Left ventricle myocardium inferior (tissue), 1 donor: ENCODE measurements around the gene ZNF280B. TPM values are rescaled to one million over a fixed set of nuclear protein-coding genes. Genes with fewer than 3 reads are reported as not detected.

Experiments
- DNase-seq: peaks from one replicate; pipeline ENCODE4 v3.0.0-alpha.2; 2020
- H3K27ac ChIP-seq: fragments of 200-600 bp; replicated peaks from 2 replicates; pipeline ENCODE4 v1.8.0; 2021
- H3K27me3 ChIP-seq: fragments of 200-600 bp; 2 replicates; pipeline ENCODE4 v1.8.0; 2021; ENCODE audit warnings: low read depth
- H3K36me3 ChIP-seq: fragments of 200-600 bp; 2 replicates; pipeline ENCODE4 v1.8.0; 2021
- H3K4me1 ChIP-seq: fragments of 200-600 bp; 2 replicates; pipeline ENCODE4 v1.8.0; 2021
- H3K4me3 ChIP-seq: fragments of 200-600 bp; 2 replicates; pipeline ENCODE4 v1.8.0; 2021; ENCODE audit warnings: mild to moderate bottlenecking, moderate library complexity
- H3K9me3 ChIP-seq: fragments of 200-600 bp; replicated peaks from 2 replicates; pipeline ENCODE4 v1.8.0; 2021
- intact Hi-C: fragments of 100-400 bp; cut with micrococcal nuclease; formaldehyde crosslinking; loops from one replicate; pipeline ENCODE4 v1.11.0; 2022
- total RNA-seq: library from RNA; stranded (reverse); fragmentation: NEBNext Ultra II Directional; extraction: Animal tissue kit (Norgen Biotek cat#: 25700); gene quantifications from one replicate; pipeline ENCODE4 v1.2.1, GENCODE V29; 2021
- TF ChIP-seq, protein P1 (sequence below): fragments of 200-600 bp; IDR thresholded peaks from 2 replicates; pipeline ENCODE4 v1.8.0; 2021; ENCODE audit warnings: antibody characterized with exemption, mild to moderate bottlenecking, borderline replicate concordance
- donor health status: DM: no; HTN: yes; CAD: no; lungs with severe emphysema.

Gene ZNF280B
- total RNA-seq, 1 donor from 2014 or later = 0.96 TPM

DNA sequence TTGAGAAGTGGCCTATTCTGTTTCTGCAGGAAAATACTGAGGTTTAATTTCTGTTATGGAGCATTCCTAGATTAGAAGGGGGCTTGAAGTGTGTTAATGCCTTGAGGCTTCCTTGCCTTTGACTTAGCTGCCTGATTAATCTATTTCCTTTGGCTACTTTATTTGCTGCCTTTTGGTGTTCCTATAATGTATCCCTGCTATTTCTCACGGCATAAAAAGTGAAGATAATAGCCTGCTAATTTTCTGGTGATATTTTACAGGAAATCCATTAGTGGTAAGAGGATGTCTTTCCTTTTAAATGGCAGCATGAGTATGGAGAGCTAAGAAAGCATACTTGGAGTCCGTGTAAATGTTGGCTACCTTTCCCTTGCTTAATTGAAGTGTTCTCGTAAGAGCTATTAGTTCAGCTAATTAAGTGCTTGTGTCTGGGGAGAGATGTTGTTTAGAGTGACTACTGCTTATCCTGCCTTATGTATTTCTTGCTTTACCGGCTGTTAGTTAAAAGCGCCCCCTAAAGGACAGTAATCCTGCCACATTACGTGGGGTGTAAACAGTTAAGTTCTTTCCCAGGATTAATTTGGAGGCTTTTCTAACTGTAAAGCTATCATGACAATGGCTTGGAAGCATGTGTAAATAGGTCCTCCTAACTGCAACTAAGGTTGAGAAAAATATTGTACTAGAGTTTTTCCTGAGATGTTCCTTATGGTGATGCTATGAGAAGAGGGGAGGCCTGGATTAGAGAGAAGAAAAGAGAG lies 45.6 kb downstream of the ZNF280B start:
- no peak overlapping the region for H3K27ac ChIP-seq
- H3K4me1 ChIP-seq = no peaks in the 10 kb centered on the region
- intact Hi-C loops = no loop called here
- no peak overlapping the region for H3K4me3 ChIP-seq
- no peaks in the 10 kb centered on the region for H3K36me3 ChIP-seq
- peaks cover 32% of the 10 kb centered on the region for H3K9me3 ChIP-seq
- peaks cover 79% of the 10 kb centered on the region for H3K27me3 ChIP-seq
- TF ChIP-seq, protein P1, sequence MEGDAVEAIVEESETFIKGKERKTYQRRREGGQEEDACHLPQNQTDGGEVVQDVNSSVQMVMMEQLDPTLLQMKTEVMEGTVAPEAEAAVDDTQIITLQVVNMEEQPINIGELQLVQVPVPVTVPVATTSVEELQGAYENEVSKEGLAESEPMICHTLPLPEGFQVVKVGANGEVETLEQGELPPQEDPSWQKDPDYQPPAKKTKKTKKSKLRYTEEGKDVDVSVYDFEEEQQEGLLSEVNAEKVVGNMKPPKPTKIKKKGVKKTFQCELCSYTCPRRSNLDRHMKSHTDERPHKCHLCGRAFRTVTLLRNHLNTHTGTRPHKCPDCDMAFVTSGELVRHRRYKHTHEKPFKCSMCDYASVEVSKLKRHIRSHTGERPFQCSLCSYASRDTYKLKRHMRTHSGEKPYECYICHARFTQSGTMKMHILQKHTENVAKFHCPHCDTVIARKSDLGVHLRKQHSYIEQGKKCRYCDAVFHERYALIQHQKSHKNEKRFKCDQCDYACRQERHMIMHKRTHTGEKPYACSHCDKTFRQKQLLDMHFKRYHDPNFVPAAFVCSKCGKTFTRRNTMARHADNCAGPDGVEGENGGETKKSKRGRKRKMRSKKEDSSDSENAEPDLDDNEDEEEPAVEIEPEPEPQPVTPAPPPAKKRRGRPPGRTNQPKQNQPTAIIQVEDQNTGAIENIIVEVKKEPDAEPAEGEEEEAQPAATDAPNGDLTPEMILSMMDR = no peak
- DNase-seq = no peak

DNA sequence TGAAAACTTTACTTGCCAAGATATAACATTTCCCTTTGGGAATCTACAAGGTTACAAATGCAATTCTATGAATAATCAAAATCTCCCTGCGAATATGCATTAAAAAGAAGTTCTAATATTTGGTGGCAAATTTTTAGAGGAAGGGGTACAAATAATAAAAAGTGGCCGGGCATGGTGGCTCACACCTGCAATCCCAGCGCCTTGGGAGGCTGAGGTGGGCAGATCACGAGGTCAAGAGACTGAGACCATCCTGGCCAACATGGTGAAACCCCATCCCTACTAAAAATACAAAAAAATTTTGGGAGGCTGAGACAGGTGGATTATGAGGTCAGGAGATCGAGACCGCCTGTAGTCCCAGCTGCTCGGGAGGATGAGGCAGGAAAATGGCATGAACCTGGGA lies 47.0 kb downstream of the ZNF280B start:
- intact Hi-C loops = no loop called here
- Histone ChIP-seq H3K36me3 (no peaks in the 10 kb centered on the region), H3K4me1 (no peaks in the 10 kb centered on the region), H3K27me3 (peaks cover 72% of the 10 kb centered on the region), H3K27ac (no peak overlapping the region), H3K4me3 (no peak overlapping the region), H3K9me3 (peaks cover 39% of the 10 kb centered on the region)
- TF ChIP-seq, protein P1 = no peak
- no peak for DNase-seq

DNA sequence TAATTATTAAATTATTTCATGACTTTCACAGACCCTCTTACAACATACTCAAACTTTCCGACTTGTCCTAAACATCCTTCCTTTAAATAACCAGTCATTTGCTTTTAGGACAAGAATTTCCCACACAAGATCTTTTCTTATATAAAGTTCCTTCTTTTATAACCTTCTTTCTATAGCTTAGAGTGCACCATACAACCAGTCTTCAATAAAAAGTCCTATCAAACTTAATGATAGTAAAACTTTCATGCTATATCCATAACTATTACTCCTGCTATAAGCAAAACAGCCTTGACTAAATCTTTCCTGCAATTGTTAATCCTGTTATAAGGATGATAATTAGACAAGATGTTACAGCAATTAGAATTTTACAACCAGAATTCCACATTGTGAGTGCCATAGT lies 47.4 kb downstream of the ZNF280B start:
- DNase-seq = no peak
- Histone ChIP-seq H3K4me3 (no peak overlapping the region), H3K36me3 (no peaks in the 10 kb centered on the region), H3K27ac (no peak overlapping the region), H3K27me3 (peaks cover 72% of the 10 kb centered on the region), H3K4me1 (no peaks in the 10 kb centered on the region), H3K9me3 (peaks cover 41% of the 10 kb centered on the region)
- TF ChIP-seq, protein P1 = no peak
- intact Hi-C loops = no loop called here

DNA sequence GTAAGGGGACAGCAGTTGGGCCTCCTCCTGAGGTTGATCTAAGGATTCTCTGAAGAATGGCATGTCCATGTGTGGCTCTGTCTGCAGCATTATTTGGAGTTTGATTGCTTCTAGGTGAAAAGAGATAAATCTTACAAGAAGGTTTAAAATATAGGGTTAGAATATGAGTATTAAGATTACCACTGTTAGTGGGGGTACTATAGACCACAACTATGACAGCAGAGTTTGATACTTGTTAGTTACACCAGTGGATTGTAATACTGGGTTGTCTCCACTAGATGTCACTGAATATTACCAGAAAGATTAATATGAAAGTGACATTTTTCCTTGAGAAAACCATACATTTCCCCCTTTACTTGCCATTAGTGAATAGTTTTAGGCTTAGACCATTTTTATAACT lies 47.9 kb downstream of the ZNF280B start:
- Histone ChIP-seq H3K4me3 (no peak overlapping the region), H3K27ac (no peak overlapping the region), H3K4me1 (no peaks in the 10 kb centered on the region), H3K27me3 (peaks cover 72% of the 10 kb centered on the region), H3K9me3 (peaks cover 41% of the 10 kb centered on the region), H3K36me3 (no peaks in the 10 kb centered on the region)
- DNase-seq = no peak
- intact Hi-C loops = no loop called here
- TF ChIP-seq, protein P1 = peak; percentile 33

DNA sequence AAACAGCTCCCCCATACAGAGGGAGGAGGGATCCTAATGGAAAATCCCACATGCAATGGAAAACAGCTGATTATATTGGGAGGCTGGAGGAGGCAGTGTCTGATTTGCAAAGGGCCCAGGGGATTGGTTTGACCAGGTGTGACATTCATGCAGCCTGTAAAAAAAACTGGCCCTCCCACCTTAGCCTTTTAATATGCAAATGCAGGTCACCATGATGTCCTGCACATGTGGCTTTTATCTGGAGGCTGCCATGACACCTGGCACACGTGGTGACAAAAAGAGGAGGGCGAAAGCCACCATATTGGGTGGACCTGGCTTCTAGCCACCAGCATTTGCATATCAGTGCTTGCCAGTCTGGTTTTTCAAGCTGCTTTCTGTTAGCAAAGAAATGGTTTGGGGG lies 48.5 kb downstream of the ZNF280B start:
- Histone ChIP-seq H3K4me3 (no peak overlapping the region), H3K9me3 (peaks cover 41% of the 10 kb centered on the region), H3K4me1 (no peaks in the 10 kb centered on the region), H3K36me3 (no peaks in the 10 kb centered on the region), H3K27ac (no peak overlapping the region), H3K27me3 (peaks cover 72% of the 10 kb centered on the region)
- intact Hi-C loops = no loop called here
- TF ChIP-seq, protein P1 = no peak
- DNase-seq = no peak
